ENCODE measurements around the gene IMMT. TPM values are rescaled to one million over a fixed set of nuclear protein-coding genes. Genes with fewer than 3 reads are reported as not detected.
"Not testable (repeated sequence)": the region's sequence is repeated elsewhere in the genome, so short reads cannot be mapped to it uniquely, and the experiment has no call there.

The IMMT gene
- total RNA-seq, 1 donor from 2014 or later, result 181 TPM

GRCh38 chr2:86232910-86233309 is 37.6 kb upstream of the IMMT start:
- intact Hi-C loops (cut with micrococcal nuclease), result no loop called here
- Mint-ChIP-seq H3K4me3 (no peak overlapping the region), H3K4me1 (peaks cover 2% of the 10 kb centered on the region), H3K27ac (no peak overlapping the region), H3K36me3 (ENCODE audit: low read depth) (no peaks in the 10 kb centered on the region), H3K27me3 (peaks cover 16% of the 10 kb centered on the region), H3K9me3 (no peaks in the 10 kb centered on the region)
- DNase-seq, result no peak

GRCh38 chr2:86232373-86232784 is 37.1 kb upstream of the IMMT start:
- Mint-ChIP-seq H3K4me3 (no peak overlapping the region), H3K27ac (no peak overlapping the region), H3K9me3 (no peaks in the 10 kb centered on the region), H3K4me1 (peaks cover 2% of the 10 kb centered on the region), H3K27me3 (peaks cover 16% of the 10 kb centered on the region), H3K36me3 (ENCODE audit: low read depth) (no peaks in the 10 kb centered on the region)
- intact Hi-C loops (cut with micrococcal nuclease), result no loop called here
- peak; percentile 55 for DNase-seq

- Mint-ChIP-seq H3K4me3 (no peak overlapping the region), H3K4me1 (no peaks in the 10 kb centered on the region), H3K36me3 (ENCODE audit: low read depth) (no peaks in the 10 kb centered on the region), H3K27ac (no peak overlapping the region), H3K27me3 (peaks cover 16% of the 10 kb centered on the region), H3K9me3 (no peaks in the 10 kb centered on the region)
- no peak for DNase-seq
- intact Hi-C loops (cut with micrococcal nuclease), result no loop called here
Measured at GRCh38 chr2:86231680-86232372, 36.6 kb upstream of the IMMT start.

- no peak overlapping the region for H3K27ac Mint-ChIP-seq
- intact Hi-C loops (cut with micrococcal nuclease), result no loop called here
- no peaks in the 10 kb centered on the region for H3K4me1 Mint-ChIP-seq
- peaks cover 16% of the 10 kb centered on the region for H3K27me3 Mint-ChIP-seq
- no peak for DNase-seq
- no peak overlapping the region for H3K4me3 Mint-ChIP-seq
- H3K36me3 Mint-ChIP-seq (ENCODE audit: low read depth), result no peaks in the 10 kb centered on the region
- H3K9me3 Mint-ChIP-seq, result no peaks in the 10 kb centered on the region
Measured at GRCh38 chr2:86230961-86231360, 35.7 kb upstream of the IMMT start.

GRCh38 chr2:86229221-86229620 is 34.0 kb upstream of the IMMT start:
- H3K4me1 Mint-ChIP-seq, result peaks cover 9% of the 10 kb centered on the region
- no peak overlapping the region for H3K27ac Mint-ChIP-seq
- H3K9me3 Mint-ChIP-seq, result no peaks in the 10 kb centered on the region
- no peak overlapping the region for H3K4me3 Mint-ChIP-seq
- no peaks in the 10 kb centered on the region for H3K36me3 Mint-ChIP-seq (ENCODE audit: low read depth)
- DNase-seq, result no peak
- H3K27me3 Mint-ChIP-seq, result peaks cover 11% of the 10 kb centered on the region
- intact Hi-C loops (cut with micrococcal nuclease), result loop anchor here (10.0 kb wide), 1 partner anchor 66 kb away; no protein-coding TSS in a partner anchor

GRCh38 chr2:86228574-86228973 is 33.3 kb upstream of the IMMT start:
- H3K4me1 Mint-ChIP-seq, result peaks cover 11% of the 10 kb centered on the region
- not testable (repeated sequence) for DNase-seq; H3K27me3 Mint-ChIP-seq; H3K36me3 Mint-ChIP-seq (ENCODE audit: low read depth); H3K27ac Mint-ChIP-seq; H3K9me3 Mint-ChIP-seq; H3K4me3 Mint-ChIP-seq
- intact Hi-C loops (cut with micrococcal nuclease), result loop anchor here (10.0 kb wide), 1 partner anchor 66 kb away; no protein-coding TSS in a partner anchor

GRCh38 chr2:86227685-86228084 is 32.4 kb upstream of the IMMT start:
- intact Hi-C loops (cut with micrococcal nuclease), result loop anchor here (10.0 kb wide), 1 partner anchor 67 kb away; no protein-coding TSS in a partner anchor
- H3K9me3 Mint-ChIP-seq, result no peaks in the 10 kb centered on the region
- no peak overlapping the region for H3K4me3 Mint-ChIP-seq
- H3K27ac Mint-ChIP-seq, result no peak overlapping the region
- no peaks in the 10 kb centered on the region for H3K36me3 Mint-ChIP-seq (ENCODE audit: low read depth)
- DNase-seq, result no peak
- H3K4me1 Mint-ChIP-seq, result peaks cover 13% of the 10 kb centered on the region
- H3K27me3 Mint-ChIP-seq, result no peaks in the 10 kb centered on the region

- intact Hi-C loops (cut with micrococcal nuclease), result loop anchor here (10.0 kb wide), 1 partner anchor 68 kb away; no protein-coding TSS in a partner anchor
- no peak overlapping the region for H3K4me3 Mint-ChIP-seq
- no peaks in the 10 kb centered on the region for H3K27me3 Mint-ChIP-seq
- H3K9me3 Mint-ChIP-seq, result no peaks in the 10 kb centered on the region
- H3K27ac Mint-ChIP-seq, result no peak overlapping the region
- H3K4me1 Mint-ChIP-seq, result peaks cover 13% of the 10 kb centered on the region
- no peak for DNase-seq
- H3K36me3 Mint-ChIP-seq (ENCODE audit: low read depth), result no peaks in the 10 kb centered on the region
Measured at GRCh38 chr2:86226636-86227520, 31.6 kb upstream of the IMMT start.

- intact Hi-C loops (cut with micrococcal nuclease), result loop anchor here (10.0 kb wide), 1 partner anchor 69 kb away; no protein-coding TSS in a partner anchor
- Mint-ChIP-seq H3K36me3 (ENCODE audit: low read depth) (no peaks in the 10 kb centered on the region), H3K27me3 (no peaks in the 10 kb centered on the region), H3K27ac (peak overlapping the region; percentile 92), H3K9me3 (no peaks in the 10 kb centered on the region), H3K4me1 (peaks cover 13% of the 10 kb centered on the region), H3K4me3 (no peak overlapping the region)
- no peak for DNase-seq
Measured at GRCh38 chr2:86226070-86226469, 30.8 kb upstream of the IMMT start.

- Mint-ChIP-seq H3K27me3 (no peaks in the 10 kb centered on the region), H3K4me3 (peak overlapping the region; percentile 41), H3K27ac (peak overlapping the region; percentile 92), H3K36me3 (ENCODE audit: low read depth) (no peaks in the 10 kb centered on the region), H3K9me3 (no peaks in the 10 kb centered on the region), H3K4me1 (peaks cover 16% of the 10 kb centered on the region)
- intact Hi-C loops (cut with micrococcal nuclease), result loop anchor here (10.0 kb wide), 1 partner anchor 69 kb away; no protein-coding TSS in a partner anchor
- DNase-seq, result peak; percentile 88
Measured at GRCh38 chr2:86225581-86225980, 30.3 kb upstream of the IMMT start.

- Mint-ChIP-seq H3K4me1 (peaks cover 17% of the 10 kb centered on the region), H3K36me3 (ENCODE audit: low read depth) (no peaks in the 10 kb centered on the region), H3K9me3 (no peaks in the 10 kb centered on the region), H3K4me3 (no peak overlapping the region), H3K27ac (peak overlapping the region; percentile 92), H3K27me3 (no peaks in the 10 kb centered on the region)
- DNase-seq, result no peak
- intact Hi-C loops (cut with micrococcal nuclease), result loop anchor here (10.0 kb wide), 1 partner anchor 70 kb away; no protein-coding TSS in a partner anchor
Measured at GRCh38 chr2:86224645-86225355, 29.5 kb upstream of the IMMT start.

- H3K36me3 Mint-ChIP-seq (ENCODE audit: low read depth), result no peaks in the 10 kb centered on the region
- H3K9me3 Mint-ChIP-seq, result no peaks in the 10 kb centered on the region
- intact Hi-C loops (cut with micrococcal nuclease), result loop anchor here (10.0 kb wide), 1 partner anchor 71 kb away; no protein-coding TSS in a partner anchor
- DNase-seq, result no peak
- H3K27me3 Mint-ChIP-seq, result no peaks in the 10 kb centered on the region
- H3K4me3 Mint-ChIP-seq, result no peak overlapping the region
- H3K27ac Mint-ChIP-seq, result peak overlapping the region; percentile 13
- H3K4me1 Mint-ChIP-seq, result peaks cover 17% of the 10 kb centered on the region
Measured at GRCh38 chr2:86223927-86224560, 28.8 kb upstream of the IMMT start.

Measured in activated CD4-positive, alpha-beta T cell treated with anti-CD3 and anti-CD28 coated beads, Interleukin-2, amount 10 ng/mL, durations not matched to agents 24 days and 14 days (primary cell).